ENCODE results near the gene ELOF1. TPM values are rescaled to one million over a fixed set of nuclear protein-coding genes. Genes with fewer than 3 reads are reported as not detected.

ELOF1 gene
- total and polyA plus RNA-seq, 2 of the 13 experiments (the other 11 are each of a cell fraction or from before 2014, with no cell fraction given) = 14.5 to 43.2 TPM

DNA sequence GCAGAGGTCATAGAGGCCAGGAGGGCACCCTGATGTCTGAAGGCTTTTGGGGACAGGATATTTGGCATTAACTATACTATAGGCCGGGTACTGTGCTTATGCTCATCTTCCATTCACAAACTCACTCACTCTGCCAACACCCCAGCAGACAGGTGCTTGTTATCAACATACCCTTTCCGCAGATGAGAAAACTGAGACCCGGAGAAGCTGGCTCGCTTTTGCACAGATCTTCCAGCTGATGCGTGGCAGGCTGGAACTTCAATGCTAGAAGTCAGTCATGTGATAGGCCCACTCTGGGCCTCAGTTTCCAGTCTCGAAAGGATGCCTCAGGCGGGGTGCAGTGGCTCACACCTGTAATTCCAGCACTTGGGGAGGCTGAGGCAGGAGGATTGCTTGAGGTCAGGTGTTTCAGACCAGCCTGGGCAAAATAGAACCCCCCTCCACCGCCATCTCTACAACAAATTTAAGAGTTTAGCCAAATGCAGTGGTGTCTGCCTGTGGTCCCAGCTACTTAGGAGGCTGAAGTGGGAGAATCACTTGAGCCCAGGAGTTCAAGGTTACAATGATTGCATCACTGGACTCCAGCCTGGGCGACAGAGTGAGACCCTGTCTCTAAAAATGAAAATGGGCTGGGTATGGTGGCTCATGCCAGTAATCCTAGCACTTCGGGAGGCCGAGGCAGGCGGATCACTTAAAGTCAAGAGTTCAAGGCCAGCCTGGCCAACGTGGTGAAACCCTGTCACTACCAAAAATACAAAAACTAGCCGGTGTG, 10.9 kb downstream of the ELOF1 start (continued):
- TF ChIP-seq SALL1 (CRISPR knock-in tag; IDR thresholded peaks at IDR 0.05) = 0 out of 2 replicates have a peak, but pooled peaks have one; percentile 8
- no peak for TF ChIP-seq JUN (CRISPR knock-in tag; IDR thresholded peaks at IDR 0.05)
- TF ChIP-seq ZMYM3 (CRISPR knock-in tag; IDR thresholded peaks at IDR 0.05) = 0 out of 2 replicates have a peak, but pooled peaks have one; percentile 19
- TF ChIP-seq FOXO1 (CRISPR knock-in tag; IDR thresholded peaks at IDR 0.05) = 0 out of 2 replicates have a peak, but pooled peaks have one; percentile 25
- TF ChIP-seq CEBPB (IDR thresholded peaks at IDR 0.05; ENCODE audit: borderline replicate concordance, low read depth, low read length) = peak; percentile 71
- TF ChIP-seq ZNF629 (CRISPR knock-in tag; conservative IDR thresholded peaks at IDR 0.05) = peak; percentile 79
- 0 out of 2 replicates have a peak, but pooled peaks have one; percentile 45 for TF ChIP-seq ZMYM2 (CRISPR knock-in tag; IDR thresholded peaks at IDR 0.05)
- TF ChIP-seq, protein P1, sequence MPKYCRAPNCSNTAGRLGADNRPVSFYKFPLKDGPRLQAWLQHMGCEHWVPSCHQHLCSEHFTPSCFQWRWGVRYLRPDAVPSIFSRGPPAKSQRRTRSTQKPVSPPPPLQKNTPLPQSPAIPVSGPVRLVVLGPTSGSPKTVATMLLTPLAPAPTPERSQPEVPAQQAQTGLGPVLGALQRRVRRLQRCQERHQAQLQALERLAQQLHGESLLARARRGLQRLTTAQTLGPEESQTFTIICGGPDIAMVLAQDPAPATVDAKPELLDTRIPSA (CRISPR knock-in tag; IDR thresholded peaks at IDR 0.05; ENCODE audit: borderline replicate concordance) = no peak

DNA sequence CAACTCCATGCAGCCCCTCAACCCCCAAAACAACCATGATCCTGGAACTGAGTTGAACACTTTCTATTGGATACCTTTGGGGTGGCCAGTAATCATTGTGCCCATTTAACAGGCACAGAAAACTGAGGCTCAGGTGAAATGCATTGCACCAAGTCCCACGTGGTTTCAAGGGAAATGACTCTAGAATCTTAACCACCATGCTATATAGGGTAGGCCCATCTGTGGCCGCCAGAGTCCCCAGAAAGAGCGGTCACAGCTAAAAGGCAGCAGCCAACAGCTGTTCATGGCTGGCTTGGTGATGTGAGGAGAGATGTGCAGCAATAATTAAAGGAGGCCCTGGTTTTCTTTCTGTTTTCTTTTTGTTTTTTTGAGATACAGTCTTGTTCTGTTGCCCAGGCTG, 17.8 kb downstream of the ELOF1 start:
- ChIA-PET CTCF (ENCODE audit: low intra/inter-chr PET ratio, low total read pairs) (no interaction called here), POLR2A (no interaction called here)
- H3K27me3 ChIP-seq (ENCODE audit: control insufficient read depth in 1 of 2, insufficient read depth in 2 of 2, low read length in 2 of 2) = peaks cover 0 to 4% of the 10 kb centered on the region in 2 experiments; a peak in 1 of 5 replicates
- peaks cover 18% of the 10 kb centered on the region for H3K4me1 ChIP-seq (ENCODE audit: insufficient read depth, low read length)
- H2AFZ ChIP-seq (ENCODE audit: low read length) = no peak overlapping the region
- DNase-seq (ENCODE audit: low spot score) (no peak), ATAC-seq (no peak), FAIRE-seq (no peak)
- no peaks in the 10 kb centered on the region for H3K9me3 ChIP-seq (ENCODE audit: low read length)
- H3K9ac ChIP-seq (ENCODE audit: insufficient read depth, low read depth, low read length) = no peak overlapping the region
- TF ChIP-seq ZNF629 (CRISPR knock-in tag; conservative IDR thresholded peaks at IDR 0.05) (peak; percentile 89), ZMYM3 (CRISPR knock-in tag; IDR thresholded peaks at IDR 0.05) (peak; percentile 48; the same call in 1 of the 2 replicates), PRDM15 (CRISPR knock-in tag; IDR thresholded peaks at IDR 0.05) (no peak)
- TF ChIP-seq, protein P2, sequence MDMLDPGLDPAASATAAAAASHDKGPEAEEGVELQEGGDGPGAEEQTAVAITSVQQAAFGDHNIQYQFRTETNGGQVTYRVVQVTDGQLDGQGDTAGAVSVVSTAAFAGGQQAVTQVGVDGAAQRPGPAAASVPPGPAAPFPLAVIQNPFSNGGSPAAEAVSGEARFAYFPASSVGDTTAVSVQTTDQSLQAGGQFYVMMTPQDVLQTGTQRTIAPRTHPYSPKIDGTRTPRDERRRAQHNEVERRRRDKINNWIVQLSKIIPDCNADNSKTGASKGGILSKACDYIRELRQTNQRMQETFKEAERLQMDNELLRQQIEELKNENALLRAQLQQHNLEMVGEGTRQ (IDR thresholded peaks at IDR 0.05; ENCODE audit: low read depth, low read length) = no peak
- TF ChIP-seq, protein P2 (CRISPR knock-in tag; IDR thresholded peaks at IDR 0.05; ENCODE audit: borderline replicate concordance) = no peak
- 51% methylated on average over 3 of the region's 3 CpGs for WGBS (ENCODE audit: low lambda C conversion rate)
- BruUV-seq (replicated peaks) = no TSS peak
- H3K4me2 ChIP-seq (ENCODE audit: low read depth, low read length) = no peak overlapping the region
- H3K36me3 ChIP-seq (replicated peaks in 1 of 2; ENCODE audit: control insufficient read depth in 1 of 2, insufficient read depth in 2 of 2, low read length in 2 of 2) = no peaks in the 10 kb centered on the region
- H3K27ac ChIP-seq (ENCODE audit: extremely low read length, insufficient read depth, low read length) = no peak overlapping the region
- no peaks in the 10 kb centered on the region for H3K79me2 ChIP-seq (ENCODE audit: insufficient read depth, low read length)
- H3K4me3 ChIP-seq (replicated peaks in 1 of 3; ENCODE audit: insufficient read depth in 1 of 3, low read depth in 2 of 3, low read length in 3 of 3) = no peak overlapping the region
- in situ Hi-C loops (cut with HindIII; ENCODE audit: extremely low pct_ligation_motif_present, low pct_unique_long_range_greater_than_20kb) (no loop called here), intact Hi-C loops (cut with micrococcal nuclease; ENCODE audit: unreplicated experiment) (no loop called here)
- no peaks in the 10 kb centered on the region for H4K20me1 ChIP-seq (ENCODE audit: insufficient read depth, low read length)
